Stimulated activated effector memory CD8-positive, alpha-beta T cell treated with anti-CD3 and anti-CD28 coated beads, Interleukin-12 subunit alpha, Interleukin-12 subunit beta, amount 100 ng/mL, for 72 hours (primary cell): ENCODE data around the gene SKOR1.

Experiments
- ATAC-seq: fragments of 150-1000 bp; cut with Tn5 transposase; 2 replicates; pipeline ENCODE4 v1.10.0; 2021
- DNase-seq, 2 donors: peaks; one replicate each; pipeline ENCODE4 v3.0.0; 2021 to 2022; ENCODE audit warnings: low spot score in 2 of 2
- H3K27ac Mint-ChIP-seq: one replicate; pipeline ENCODE4 v1.8.0; 2022; ENCODE audit warnings: mild to moderate bottlenecking, mixed read lengths
- H3K36me3 Mint-ChIP-seq: one replicate; pipeline ENCODE4 v1.8.0; 2022; ENCODE audit warnings: mild to moderate bottlenecking, mixed read lengths
- H3K4me1 Mint-ChIP-seq: one replicate; pipeline ENCODE4 v1.8.0; 2022; ENCODE audit warnings: mixed read lengths
- H3K4me3 Mint-ChIP-seq: one replicate; pipeline ENCODE4 v1.8.0; 2022; ENCODE audit warnings: mild to moderate bottlenecking, mixed read lengths
- H3K9me3 Mint-ChIP-seq: one replicate; pipeline ENCODE4 v1.8.0; 2022; ENCODE audit warnings: mixed read lengths

The SKOR1 gene

GRCh38 chr15:67832031-67832551 is 6.8 kb downstream of the SKOR1 start:
- ATAC-seq (no peak), DNase-seq (peak in 1 of 2 donors; percentile 51)
- Mint-ChIP-seq H3K36me3 (no peaks in the 10 kb centered on the region), H3K9me3 (no peaks in the 10 kb centered on the region), H3K27ac (no peak overlapping the region), H3K4me1 (peaks cover 47% of the 10 kb centered on the region), H3K4me3 (no peak overlapping the region)

- ATAC-seq (no peak), DNase-seq (no peak)
- Mint-ChIP-seq H3K4me3 (peak overlapping the region; percentile 74), H3K36me3 (no peaks in the 10 kb centered on the region), H3K4me1 (peaks cover 45% of the 10 kb centered on the region), H3K9me3 (no peaks in the 10 kb centered on the region), H3K27ac (no peak overlapping the region)
These were observed 7.8 kb downstream of the SKOR1 start for GRCh38 chr15:67832897-67833709.

- H3K27ac Mint-ChIP-seq, result no peak overlapping the region
- H3K9me3 Mint-ChIP-seq, result no peaks in the 10 kb centered on the region
- H3K36me3 Mint-ChIP-seq, result no peaks in the 10 kb centered on the region
- H3K4me3 Mint-ChIP-seq, result peak overlapping the region; percentile 74
- ATAC-seq, result peak; percentile 50
- peak in 1 of 2 donors; percentile 67 for DNase-seq
- H3K4me1 Mint-ChIP-seq, result peaks cover 41% of the 10 kb centered on the region
These were observed 8.6 kb downstream of the SKOR1 start for GRCh38 chr15:67833710-67834511.

- Mint-ChIP-seq H3K36me3 (peaks cover 6% of the 10 kb centered on the region), H3K4me1 (peaks cover 42% of the 10 kb centered on the region), H3K4me3 (peak overlapping the region; percentile 74), H3K27ac (no peak overlapping the region), H3K9me3 (no peaks in the 10 kb centered on the region)
- peak in 1 of 2 donors; percentile 57 for DNase-seq
- ATAC-seq, result peak; percentile 3
These were observed 9.4 kb downstream of the SKOR1 start for GRCh38 chr15:67834581-67835296.

- Mint-ChIP-seq H3K4me3 (peak overlapping the region; percentile 74), H3K9me3 (no peaks in the 10 kb centered on the region), H3K36me3 (peaks cover 14% of the 10 kb centered on the region), H3K4me1 (peaks cover 48% of the 10 kb centered on the region), H3K27ac (no peak overlapping the region)
- ATAC-seq (no peak), DNase-seq (peak in 1 of 2 donors; percentile 64)
These were observed 10.2 kb downstream of the SKOR1 start for GRCh38 chr15:67835297-67836133.

GRCh38 chr15:67836134-67836455 is 10.8 kb downstream of the SKOR1 start:
- Mint-ChIP-seq H3K27ac (no peak overlapping the region), H3K36me3 (peaks cover 20% of the 10 kb centered on the region), H3K9me3 (no peaks in the 10 kb centered on the region), H3K4me3 (peak overlapping the region; percentile 74), H3K4me1 (peaks cover 53% of the 10 kb centered on the region)
- peak in 1 of 2 donors; percentile 55 for DNase-seq
- ATAC-seq, result no peak

- Mint-ChIP-seq H3K27ac (no peak overlapping the region), H3K4me1 (peaks cover 56% of the 10 kb centered on the region)
These were observed 11.2 kb downstream of the SKOR1 start for GRCh38 chr15:67836477-67836876.

GRCh38 chr15:67836955-67837354 is 11.6 kb downstream of the SKOR1 start:
- ATAC-seq (no peak), DNase-seq (peak in 1 of 2 donors; percentile 54)
- Mint-ChIP-seq H3K4me1 (peaks cover 56% of the 10 kb centered on the region), H3K27ac (no peak overlapping the region), H3K36me3 (peaks cover 21% of the 10 kb centered on the region), H3K9me3 (no peaks in the 10 kb centered on the region), H3K4me3 (peak overlapping the region; percentile 74)

More at GRCh38 chr15:67836477-67836876, 11.2 kb downstream of the SKOR1 start:
- Mint-ChIP-seq H3K4me3 (peak overlapping the region; percentile 74), H3K9me3 (no peaks in the 10 kb centered on the region), H3K36me3 (peaks cover 21% of the 10 kb centered on the region)
- DNase-seq (peak in 1 of 2 donors; percentile 70), ATAC-seq (no peak)

- peaks cover 45% of the 10 kb centered on the region for H3K4me1 Mint-ChIP-seq
- H3K9me3 Mint-ChIP-seq, result no peaks in the 10 kb centered on the region
- H3K27ac Mint-ChIP-seq, result peak overlapping the region; percentile 99
- DNase-seq (no peak), ATAC-seq (no peak)
- peaks cover 21% of the 10 kb centered on the region for H3K36me3 Mint-ChIP-seq
- peak overlapping the region; percentile 80 for H3K4me3 Mint-ChIP-seq
These were observed 13.6 kb downstream of the SKOR1 start for GRCh38 chr15:67838789-67839332.

- H3K27ac Mint-ChIP-seq, result peak overlapping the region; percentile 99
- H3K36me3 Mint-ChIP-seq, result peaks cover 21% of the 10 kb centered on the region
- H3K4me3 Mint-ChIP-seq, result peak overlapping the region; percentile 80
- DNase-seq (peak in 1 of 2 donors; percentile 75), ATAC-seq (peak; percentile 35)
- peaks cover 38% of the 10 kb centered on the region for H3K4me1 Mint-ChIP-seq
- no peaks in the 10 kb centered on the region for H3K9me3 Mint-ChIP-seq
These were observed 14.2 kb downstream of the SKOR1 start for GRCh38 chr15:67839499-67839928.

GRCh38 chr15:67839929-67840748 is 14.8 kb downstream of the SKOR1 start, which contains the start of gene RNU6-1:
Gene RNU6-1, minus strand, starts transcription at chr15:67840045.
- H3K27ac Mint-ChIP-seq, result peak within 1 kb of the TSS; percentile 99

GRCh38 chr15:67840749-67841512 is 15.6 kb downstream of the SKOR1 start:
- ATAC-seq (no peak), DNase-seq (peak in 1 of 2 donors; percentile 55)
- no peaks in the 10 kb centered on the region for H3K9me3 Mint-ChIP-seq

More at GRCh38 chr15:67839929-67840748, 14.8 kb downstream of the SKOR1 start, which contains the start of gene RNU6-1:
- no peaks in the 10 kb centered on the region for H3K9me3 Mint-ChIP-seq
- peak within 1 kb of the TSS; percentile 80 for H3K4me3 Mint-ChIP-seq
- peak; percentile 95 for ATAC-seq
- peaks cover 21% of the 10 kb centered on the region for H3K36me3 Mint-ChIP-seq
- peak; percentile 90 to 96 for DNase-seq
- peaks cover 32% of the 10 kb centered on the region for H3K4me1 Mint-ChIP-seq

GRCh38 chr15:67841513-67841762 is 16.1 kb downstream of the SKOR1 start:
- DNase-seq (no peak), ATAC-seq (no peak)
- H3K27ac Mint-ChIP-seq, result peak overlapping the region; percentile 99
- H3K9me3 Mint-ChIP-seq, result no peaks in the 10 kb centered on the region
- H3K4me1 Mint-ChIP-seq, result peaks cover 24% of the 10 kb centered on the region
- peaks cover 21% of the 10 kb centered on the region for H3K36me3 Mint-ChIP-seq
- H3K4me3 Mint-ChIP-seq, result peak overlapping the region; percentile 80

More at GRCh38 chr15:67840749-67841512, 15.6 kb downstream of the SKOR1 start:
- Mint-ChIP-seq H3K4me1 (peaks cover 26% of the 10 kb centered on the region), H3K36me3 (peaks cover 21% of the 10 kb centered on the region), H3K27ac (peak overlapping the region; percentile 99), H3K4me3 (peak overlapping the region; percentile 80)
